ENCODE measurements around the gene TBXT.
"Not testable (repeated sequence)": the region's sequence is repeated elsewhere in the genome, so short reads cannot be mapped to it uniquely, and the experiment has no call there.

The TBXT gene

GRCh38 chr6:166167801-166168615 is at the start of gene TBXT:
TSS of gene TBXT (minus strand) at chr6:166167851. CDS start at chr6:166167591, 260 bp downstream.
- no peak for DNase-seq

- DNase-seq, result no peak
Observed at GRCh38 chr6:166207284-166207561, 39.6 kb upstream of the TBXT start.

- no peak for DNase-seq
Observed at GRCh38 chr6:166206510-166207283, 39.0 kb upstream of the TBXT start.

- no peak for DNase-seq
Observed at GRCh38 chr6:166206066-166206465, 38.4 kb upstream of the TBXT start.

DNA sequence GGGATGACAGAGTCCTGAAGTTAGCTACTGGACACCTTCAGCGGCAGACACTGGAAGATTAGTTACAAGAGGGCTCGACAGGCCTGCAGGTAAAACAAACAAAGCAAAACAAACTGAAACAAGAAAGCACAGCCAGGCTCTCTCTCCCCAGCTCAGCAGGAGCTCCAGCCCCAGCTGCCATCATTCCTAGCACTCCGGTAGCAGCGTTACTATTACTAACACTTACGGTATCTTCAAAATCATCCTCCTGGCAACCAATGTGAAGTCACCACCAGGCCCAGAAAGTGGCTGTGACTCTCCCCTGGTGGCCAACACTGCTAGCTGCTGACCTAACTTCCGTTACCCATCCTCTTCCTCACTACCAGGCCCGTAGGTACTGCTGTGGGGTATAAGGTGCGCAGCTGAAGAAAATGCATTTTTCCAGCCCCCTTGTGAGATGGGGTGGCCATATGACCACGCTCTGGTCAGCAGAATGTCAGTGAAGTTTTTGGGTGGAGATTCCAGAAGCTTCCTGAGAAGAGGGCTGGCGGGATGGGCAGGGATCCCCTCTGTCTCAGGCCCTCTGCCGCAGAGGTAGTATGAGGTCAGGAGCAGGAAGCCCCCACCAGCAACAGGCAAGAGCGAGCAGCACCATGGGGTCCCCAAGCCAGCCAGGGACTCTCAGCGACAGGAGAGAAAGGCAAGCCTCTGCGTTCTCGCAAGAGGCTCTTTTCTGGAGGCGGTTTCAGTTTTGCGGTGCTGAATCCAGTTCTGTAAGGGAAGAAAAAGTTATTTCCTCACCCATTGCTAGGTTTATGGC is 37.4 kb upstream of the TBXT start:
- DNase-seq, result no peak

DNA sequence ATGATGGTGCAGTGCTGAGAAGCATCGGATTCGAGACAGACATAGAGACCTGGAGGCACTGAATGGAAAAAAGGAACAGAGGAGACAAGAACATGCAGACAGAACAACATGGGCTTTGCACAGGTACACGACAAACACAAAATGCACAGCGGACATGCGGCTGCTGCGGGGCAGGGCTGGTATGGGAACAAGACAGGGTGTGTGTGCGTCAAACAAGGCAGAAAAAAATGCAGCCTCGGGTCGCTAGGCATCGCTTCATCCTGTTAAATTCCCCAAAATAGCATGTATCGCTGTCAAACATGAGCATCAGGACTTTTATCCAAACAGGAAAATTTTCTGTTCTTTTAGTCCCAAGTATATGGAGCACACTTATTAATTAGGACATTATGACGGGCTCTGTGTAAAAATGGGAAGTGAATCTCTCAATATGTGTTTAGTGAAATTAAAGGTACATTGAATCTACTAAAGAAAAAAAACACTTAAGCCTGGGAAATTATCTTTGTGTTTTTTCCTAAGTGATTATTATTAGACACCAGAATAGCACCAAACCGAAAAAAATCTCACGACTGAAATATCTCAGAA is 36.1 kb upstream of the TBXT start:
- no peak for DNase-seq

DNA sequence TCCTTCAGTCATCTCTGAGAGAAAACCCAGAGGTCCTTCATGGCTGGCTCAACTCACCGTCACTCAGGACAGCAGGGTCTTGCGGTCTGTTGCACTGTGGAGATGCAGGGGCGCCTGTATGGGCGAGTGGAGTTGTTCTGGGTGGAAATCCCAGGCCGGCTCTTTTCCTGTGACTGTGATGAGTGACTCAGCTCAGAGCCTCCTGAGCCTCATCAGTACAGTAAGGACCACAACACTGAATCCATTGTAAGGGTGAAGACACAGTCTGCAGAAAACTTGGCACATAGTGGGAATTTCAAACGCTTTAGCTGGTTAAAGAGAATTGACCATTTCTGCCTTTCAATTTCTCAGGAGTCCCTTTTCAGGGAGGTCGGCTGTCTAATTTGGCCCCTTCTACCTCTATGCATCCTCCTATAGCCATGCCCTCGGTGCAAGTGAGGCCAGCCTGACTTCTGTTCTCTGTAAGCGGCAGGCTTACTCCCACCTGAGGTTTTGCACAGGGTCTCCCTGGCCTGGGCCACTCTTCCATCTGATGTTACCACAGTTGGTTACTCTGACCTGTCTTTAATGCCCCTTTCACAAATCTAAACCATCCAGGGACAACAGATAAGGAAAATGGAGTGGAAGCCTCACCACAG is 35.5 kb upstream of the TBXT start:
- no peak for DNase-seq

GRCh38 chr6:166202321-166202733 is 34.7 kb upstream of the TBXT start:
- no peak for DNase-seq

DNA sequence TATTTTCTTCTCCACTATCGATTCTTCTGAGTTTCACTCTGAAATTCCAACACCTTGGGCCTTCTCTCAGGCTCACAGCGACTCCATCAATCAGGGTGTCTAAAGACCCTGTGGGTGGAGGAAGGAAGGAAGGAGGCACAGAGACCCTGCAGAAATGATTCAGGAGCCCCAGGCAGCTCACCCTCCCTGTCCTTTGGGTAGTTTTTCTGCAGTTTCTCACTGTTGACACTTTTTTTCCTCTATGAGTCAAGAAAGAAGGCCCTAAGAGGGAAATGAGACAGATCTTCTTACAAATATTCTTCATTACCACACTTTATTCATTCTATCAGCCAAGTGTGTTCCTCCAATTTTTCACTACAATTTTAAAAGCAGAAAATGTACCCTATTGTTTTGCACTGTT is 34.2 kb upstream of the TBXT start:
- no peak for DNase-seq

- DNase-seq, result no peak
Observed at GRCh38 chr6:166197361-166197760, 29.7 kb upstream of the TBXT start.

DNA sequence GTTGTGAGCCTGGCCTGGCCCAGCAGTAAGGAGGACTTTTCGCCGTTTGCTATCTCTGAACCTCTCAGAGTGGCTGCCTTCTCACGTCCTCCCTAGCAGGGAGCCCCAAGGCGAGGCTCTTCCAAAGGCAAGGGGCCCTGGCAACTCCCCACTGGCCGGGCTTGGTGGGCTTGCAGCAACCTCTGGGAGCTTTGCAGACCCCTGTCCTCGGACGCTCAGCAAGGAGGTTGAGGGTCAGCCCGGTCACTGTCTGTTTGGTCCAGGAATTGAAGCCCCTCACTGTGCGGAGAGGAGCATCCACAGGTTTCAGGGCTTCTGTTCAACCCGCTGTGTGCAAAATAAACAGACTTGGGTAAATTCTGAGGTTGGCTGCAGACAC is 28.2 kb upstream of the TBXT start:
- no peak for DNase-seq

- no peak for DNase-seq
Observed at GRCh38 chr6:166194914-166195859, 27.5 kb upstream of the TBXT start.

- DNase-seq, result no peak
Observed at GRCh38 chr6:166192557-166192956, 24.9 kb upstream of the TBXT start.

GRCh38 chr6:166192136-166192535 is 24.5 kb upstream of the TBXT start:
- no peak for DNase-seq

- no peak for DNase-seq
Observed at GRCh38 chr6:166179704-166180103, 12.1 kb upstream of the TBXT start.

- no peak for DNase-seq
Observed at GRCh38 chr6:166176106-166176505, 8.5 kb upstream of the TBXT start.

DNA sequence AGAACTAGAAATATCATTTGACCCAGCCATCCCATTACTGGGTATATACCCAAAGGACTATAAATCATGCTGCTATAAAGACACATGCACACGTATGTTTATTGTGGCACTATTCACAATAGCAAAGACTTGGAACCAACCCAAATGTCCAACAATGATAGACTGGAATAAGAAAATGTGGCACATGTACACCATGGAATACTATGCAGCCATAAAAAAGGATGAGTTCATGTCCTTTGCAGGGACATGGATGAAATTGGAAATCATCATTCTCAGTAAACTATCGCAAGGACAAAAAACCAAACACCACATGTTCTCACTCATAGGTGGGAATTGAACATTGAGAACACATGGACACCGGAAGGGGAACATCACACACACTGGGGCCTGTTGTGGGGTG is 7.4 kb upstream of the TBXT start:
- DNase-seq, result not testable (repeated sequence)

- no peak for DNase-seq
Observed at GRCh38 chr6:166174031-166174430, 6.4 kb upstream of the TBXT start.

DNA sequence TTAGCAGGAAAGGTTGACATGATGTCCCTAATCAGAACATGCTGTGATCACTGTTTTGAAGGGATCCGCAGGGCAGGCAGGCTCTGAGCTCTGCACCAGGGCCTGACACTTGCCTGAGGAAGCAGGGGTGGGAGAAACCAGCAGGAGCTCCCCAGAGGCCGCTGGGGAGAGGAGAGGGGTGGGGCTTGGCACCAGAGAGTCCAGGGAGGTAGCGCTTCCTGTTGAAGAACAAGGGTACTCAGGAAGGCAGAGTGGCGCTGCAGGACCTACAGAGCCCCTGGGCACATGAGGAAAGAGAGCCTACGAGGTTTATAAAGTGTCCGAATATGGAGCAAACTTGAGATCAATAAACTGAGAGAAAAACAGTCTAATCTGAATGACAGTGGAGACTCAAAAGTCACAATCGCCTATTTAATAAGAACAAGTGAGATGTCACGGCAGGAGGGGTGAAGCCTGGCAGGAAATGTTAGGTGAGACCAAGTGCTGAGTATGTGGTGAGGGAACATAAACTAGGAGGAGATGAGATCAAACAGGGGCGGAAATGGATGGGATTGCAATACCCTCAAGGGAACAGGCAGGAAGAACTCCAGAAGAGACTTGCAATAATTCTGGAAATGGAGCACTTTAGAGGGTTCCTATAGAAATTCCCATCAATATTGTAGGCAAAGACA is 5.8 kb upstream of the TBXT start:
- DNase-seq, result no peak

- no peak for DNase-seq
Observed at GRCh38 chr6:166172546-166172945, 4.9 kb upstream of the TBXT start.

All from CD4-positive, alpha-beta T cell treated with Interleukin-17A for 1 hour (primary cell).